Prostate gland (tissue), 2 donors: ENCODE measurements around the gene NRAP.

Source experiments
- POLR2A ChIP-seq: fragments of 450-650 bp; IDR thresholded peaks from one replicate; pipeline ENCODE4 v1.6.1; 2016; ENCODE audit warnings: antibody characterized with exemption, mild to moderate bottlenecking
- POLR2AphosphoS5 ChIP-seq: sonication (generic); formaldehyde crosslinking; IDR thresholded peaks from one replicate; pipeline ENCODE4 v1.6.1; 2017; ENCODE audit warnings: antibody characterized with exemption
- TF ChIP-seq, protein P1 (sequence below), 4 experiments: fragments of 200-600 bp in 2 of 4; fragments of 450-650 bp in 2 of 4; sonication (generic) in 2 of 4; IDR thresholded peaks; 1 replicate in 3 of 4; 2 replicates in 1 of 4; pipeline ENCODE4 v1.5.1; 2016 to 2019; ENCODE audit warnings: antibody characterized with exemption in 4 of 4, mild to moderate bottlenecking in 2 of 4, moderate library complexity in 2 of 4

DNA sequence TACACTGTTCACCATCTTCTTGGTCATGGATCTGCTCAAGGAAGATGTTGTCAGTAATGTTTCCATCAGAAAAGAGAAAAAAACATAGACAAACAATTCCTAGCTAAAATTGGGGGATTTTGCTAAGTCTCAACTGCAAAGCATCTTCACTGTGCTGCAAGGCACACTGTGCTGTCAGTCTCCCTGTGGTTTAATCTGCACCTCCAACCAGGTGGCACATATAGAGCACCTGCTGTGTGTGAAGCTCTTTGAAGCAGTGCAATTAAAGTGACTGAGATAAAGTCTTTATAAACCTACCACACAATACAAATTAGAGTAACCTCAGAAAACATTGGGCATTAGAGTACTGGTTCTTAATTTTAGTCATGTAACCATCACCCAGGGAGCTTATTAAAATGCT lies 6.3 kb downstream of the NRAP start:
- no peak for TF ChIP-seq POLR2A
- TF ChIP-seq, protein P1, sequence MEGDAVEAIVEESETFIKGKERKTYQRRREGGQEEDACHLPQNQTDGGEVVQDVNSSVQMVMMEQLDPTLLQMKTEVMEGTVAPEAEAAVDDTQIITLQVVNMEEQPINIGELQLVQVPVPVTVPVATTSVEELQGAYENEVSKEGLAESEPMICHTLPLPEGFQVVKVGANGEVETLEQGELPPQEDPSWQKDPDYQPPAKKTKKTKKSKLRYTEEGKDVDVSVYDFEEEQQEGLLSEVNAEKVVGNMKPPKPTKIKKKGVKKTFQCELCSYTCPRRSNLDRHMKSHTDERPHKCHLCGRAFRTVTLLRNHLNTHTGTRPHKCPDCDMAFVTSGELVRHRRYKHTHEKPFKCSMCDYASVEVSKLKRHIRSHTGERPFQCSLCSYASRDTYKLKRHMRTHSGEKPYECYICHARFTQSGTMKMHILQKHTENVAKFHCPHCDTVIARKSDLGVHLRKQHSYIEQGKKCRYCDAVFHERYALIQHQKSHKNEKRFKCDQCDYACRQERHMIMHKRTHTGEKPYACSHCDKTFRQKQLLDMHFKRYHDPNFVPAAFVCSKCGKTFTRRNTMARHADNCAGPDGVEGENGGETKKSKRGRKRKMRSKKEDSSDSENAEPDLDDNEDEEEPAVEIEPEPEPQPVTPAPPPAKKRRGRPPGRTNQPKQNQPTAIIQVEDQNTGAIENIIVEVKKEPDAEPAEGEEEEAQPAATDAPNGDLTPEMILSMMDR (IDR thresholded peaks at IDR 0.05): no peak
- TF ChIP-seq POLR2AphosphoS5: no peak
